Measurements from ENCODE around the gene MVD. TPM values are rescaled to one million over a fixed set of nuclear protein-coding genes. Genes with fewer than 3 reads are reported as not detected.

The MVD gene
- total and polyA plus RNA-seq, 2 of the 4 experiments (the other 2 are of a cell fraction): 18.3 to 28.4 TPM

GRCh38 chr16:88705801-88706228 lies 42.9 kb upstream of the MVD start (continued):
- TF ChIP-seq CTCF (conservative IDR thresholded peaks at IDR 0.05; ENCODE audit: low read depth, low read length) (no peak), BHLHE40 (IDR thresholded peaks at IDR 0.05; ENCODE audit: low read depth, low read length) (no peak), SMC3 (IDR thresholded peaks at IDR 0.05; ENCODE audit: low read depth, low read length) (no peak)
